ENCODE data around the gene SLAIN2.
"Not testable (repeated sequence)": the region's sequence is repeated elsewhere in the genome, so short reads cannot be mapped to it uniquely, and the experiment has no call there.

The SLAIN2 gene

GRCh38 chr4:48370260-48371134 is 29.2 kb downstream of the SLAIN2 start:
- DNase-seq, result no peak

GRCh38 chr4:48372272-48372671 is 30.9 kb downstream of the SLAIN2 start:
- DNase-seq, result no peak

GRCh38 chr4:48375651-48376304 is 34.4 kb downstream of the SLAIN2 start:
- DNase-seq, result no peak

GRCh38 chr4:48379587-48380180 is 38.4 kb downstream of the SLAIN2 start:
- no peak for DNase-seq

- DNase-seq, result no peak
Measured at GRCh38 chr4:48380583-48381167, 39.3 kb downstream of the SLAIN2 start.

- no peak for DNase-seq
Measured at GRCh38 chr4:48388525-48389154, 47.3 kb downstream of the SLAIN2 start.

- DNase-seq, result no peak
Measured at GRCh38 chr4:48396043-48396442, 54.7 kb downstream of the SLAIN2 start.

- no peak for DNase-seq
Measured at GRCh38 chr4:48400416-48400815, 59.1 kb downstream of the SLAIN2 start.

- DNase-seq, result no peak
Measured at GRCh38 chr4:48403358-48403757, 62.0 kb downstream of the SLAIN2 start.

- DNase-seq, result no peak
Measured at GRCh38 chr4:48403779-48404178, 62.5 kb downstream of the SLAIN2 start.

- DNase-seq, result no peak
Measured at GRCh38 chr4:48405924-48406323, 64.6 kb downstream of the SLAIN2 start.

GRCh38 chr4:48409203-48409602 is 67.9 kb downstream of the SLAIN2 start:
- no peak for DNase-seq

- DNase-seq, result no peak
Measured at GRCh38 chr4:48410812-48411211, 69.5 kb downstream of the SLAIN2 start.

- no peak for DNase-seq
Measured at GRCh38 chr4:48420144-48420543, 78.8 kb downstream of the SLAIN2 start.

GRCh38 chr4:48421101-48421500 is 79.8 kb downstream of the SLAIN2 start:
- DNase-seq, result no peak

- DNase-seq, result no peak
Measured at GRCh38 chr4:48428926-48429325, 87.6 kb downstream of the SLAIN2 start.

GRCh38 chr4:48429709-48430474 is 88.6 kb downstream of the SLAIN2 start:
- no peak for DNase-seq

GRCh38 chr4:48431401-48431800 is 90.1 kb downstream of the SLAIN2 start:
- no peak for DNase-seq

- no peak for DNase-seq
Measured at GRCh38 chr4:48432017-48432416, 90.7 kb downstream of the SLAIN2 start.

GRCh38 chr4:48436318-48436717 is 95.0 kb downstream of the SLAIN2 start:
- no peak for DNase-seq

- DNase-seq, result no peak
Measured at GRCh38 chr4:48439988-48440387, 98.7 kb downstream of the SLAIN2 start.

- DNase-seq, result not testable (repeated sequence)
Measured at GRCh38 chr4:48440914-48441313, 99.6 kb downstream of the SLAIN2 start.
